Measurements from ENCODE around the gene PVRIG.
"Not testable (repeated sequence)": the region's sequence is repeated elsewhere in the genome, so short reads cannot be mapped to it uniquely, and the experiment has no call there.

Gene PVRIG

GRCh38 chr7:100219801-100220585, at the start of gene PVRIG:
Gene PVRIG (plus strand): TSS chr7:100219949. CDS start chr7:100219971, 22 bp downstream.
- DNase-seq (ENCODE audit: low read depth) = not testable (repeated sequence)

GRCh38 chr7:100170101-100170897, 49.5 kb upstream of the PVRIG start:
- no peak for DNase-seq (ENCODE audit: low read depth)

DNA sequence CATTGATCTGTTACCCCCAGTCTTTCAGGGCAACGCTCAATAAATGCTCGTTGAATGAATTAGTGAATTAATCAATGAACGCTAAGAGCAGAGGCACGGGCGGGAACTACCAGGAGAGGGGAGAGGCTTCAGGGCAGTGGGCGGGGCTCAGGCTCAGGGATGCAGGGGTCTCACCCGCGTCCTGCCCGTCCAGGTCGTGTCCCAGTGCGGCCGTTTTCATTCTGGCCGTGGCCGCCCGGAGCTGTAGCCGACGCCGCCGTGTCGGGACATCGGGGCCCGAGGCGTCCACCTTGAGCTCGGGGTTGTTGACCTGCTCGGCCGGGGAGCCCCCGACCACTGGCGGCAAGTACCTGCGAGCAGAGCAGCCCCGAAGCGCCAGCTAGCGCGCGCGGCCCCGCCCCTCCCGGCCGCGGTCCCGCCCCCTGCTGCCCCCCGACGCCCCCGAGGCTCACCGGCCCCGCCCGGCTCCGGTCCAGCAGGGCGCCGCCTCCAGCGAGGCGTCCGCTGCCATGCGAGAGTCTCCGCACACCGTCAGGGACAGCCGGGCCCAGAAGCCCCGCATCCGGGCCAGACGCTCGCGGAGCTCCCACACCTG, 48.6 kb upstream of the PVRIG start:
- no peak for DNase-seq (ENCODE audit: low read depth)

GRCh38 chr7:100171840-100172239, 47.9 kb upstream of the PVRIG start:
- no peak for DNase-seq (ENCODE audit: low read depth)

DNA sequence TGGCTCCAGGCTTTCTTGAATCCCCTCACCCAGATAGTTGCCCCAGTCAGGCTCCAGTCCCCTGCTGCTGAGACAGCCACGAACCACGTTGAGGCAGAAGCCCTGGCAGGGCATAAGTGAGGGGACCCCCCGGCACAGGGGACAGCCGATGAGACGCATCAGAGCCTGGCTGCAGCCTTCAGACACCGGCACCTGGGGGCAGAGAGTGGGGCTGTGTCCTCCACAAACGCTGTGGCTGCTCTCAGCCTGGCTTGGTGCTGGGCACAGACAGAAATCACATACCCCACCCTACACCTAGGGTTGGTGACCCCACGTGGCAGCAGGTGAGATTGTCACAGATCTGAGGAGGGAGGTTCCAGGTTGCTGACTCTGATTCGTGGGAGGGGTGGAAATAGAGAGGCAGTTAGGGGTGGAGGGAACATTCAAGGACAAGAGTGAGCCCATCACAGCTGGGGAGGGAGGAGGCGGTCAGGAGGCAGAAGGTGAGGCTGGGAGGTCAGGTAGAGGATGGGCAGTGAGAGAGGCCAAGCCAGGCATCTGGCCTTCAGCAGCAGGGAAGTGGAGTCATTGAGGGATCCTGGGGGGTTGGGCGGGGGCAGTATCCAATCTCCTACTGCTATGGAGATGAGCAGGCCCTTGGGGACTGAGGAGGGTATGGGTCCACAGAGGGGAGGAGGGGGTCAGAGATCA, 45.8 kb upstream of the PVRIG start:
- DNase-seq (ENCODE audit: low read depth) = no peak

- DNase-seq (ENCODE audit: low read depth) = no peak
These were observed 45.2 kb upstream of the PVRIG start for GRCh38 chr7:100174582-100174981.

DNA sequence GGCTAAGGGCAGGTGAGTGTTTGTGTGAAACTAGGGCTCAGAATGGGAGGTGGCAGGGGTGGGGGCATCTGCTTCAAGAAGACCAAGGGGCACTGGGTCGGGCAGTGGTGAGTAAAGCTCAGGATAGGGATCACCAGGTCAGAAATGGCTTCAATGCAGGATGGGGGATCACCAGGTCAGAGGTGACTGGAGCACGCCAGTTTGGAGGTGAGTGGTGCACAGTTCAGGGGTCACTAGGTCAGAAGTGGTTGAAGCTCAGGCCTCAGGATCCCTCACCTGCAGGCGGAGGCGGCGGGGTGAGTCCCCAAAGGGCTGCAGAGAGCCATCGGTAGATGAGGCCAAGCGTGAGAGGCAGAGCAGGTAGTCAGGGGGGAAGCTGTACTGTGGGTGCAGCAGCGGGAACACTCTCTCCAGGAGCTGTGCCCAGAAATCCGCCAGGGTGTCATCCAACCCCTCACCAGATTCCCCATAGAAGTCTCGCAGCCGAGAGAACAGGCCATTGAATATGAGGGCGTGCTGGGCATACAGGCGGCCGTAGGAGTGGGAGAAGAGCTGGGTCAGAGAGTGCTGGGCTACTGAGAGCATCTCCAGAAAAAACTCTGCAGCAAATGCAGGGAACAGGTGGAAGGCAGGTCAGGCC, 44.3 kb upstream of the PVRIG start:
- DNase-seq (ENCODE audit: low read depth) = no peak

DNA sequence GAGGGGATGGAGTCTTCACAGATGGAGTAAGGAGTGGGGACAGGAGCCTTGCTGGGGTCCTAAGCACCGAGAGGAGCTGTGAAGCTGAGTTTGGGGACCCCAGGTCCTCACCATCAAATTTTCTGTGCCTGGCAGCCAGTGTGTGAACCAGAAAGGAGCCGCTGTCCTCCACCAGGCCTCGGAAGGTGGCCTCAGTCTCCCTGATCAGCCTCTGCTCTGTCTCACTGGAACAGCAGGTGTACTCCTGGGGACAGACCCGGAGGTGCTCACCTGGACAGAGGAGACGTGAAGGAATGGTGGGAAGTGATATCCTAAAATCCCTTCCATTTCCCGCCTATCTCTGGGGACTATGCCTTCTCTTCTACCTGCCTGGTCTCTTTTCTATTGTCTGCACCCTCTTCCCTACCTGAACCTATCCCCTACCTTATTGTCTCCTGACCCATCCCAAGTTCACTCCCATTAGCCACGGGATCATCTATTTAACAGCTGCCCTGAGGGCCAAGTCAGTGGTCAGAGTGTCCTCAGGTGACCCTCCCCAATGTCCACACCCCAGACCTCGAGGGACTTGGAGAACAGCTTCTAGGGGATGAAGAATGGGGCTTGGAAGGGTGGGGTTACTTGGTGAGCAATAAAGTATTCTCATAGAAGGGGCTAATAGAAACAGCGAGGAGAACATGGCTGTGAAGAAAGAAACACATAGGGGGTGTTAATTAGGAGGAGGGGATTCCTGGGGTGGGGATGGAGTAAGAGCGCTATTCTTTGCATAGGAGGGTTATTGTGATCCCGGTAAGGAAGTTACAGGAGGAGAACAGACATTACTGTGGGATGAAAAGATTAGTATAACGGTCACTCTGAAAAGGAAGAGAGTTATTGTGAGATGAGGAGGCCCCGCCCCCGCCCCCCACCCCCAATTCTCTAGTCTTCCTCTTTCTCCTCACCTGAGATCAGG, 43.4 kb upstream of the PVRIG start:
- DNase-seq (ENCODE audit: low read depth) = no peak

DNA sequence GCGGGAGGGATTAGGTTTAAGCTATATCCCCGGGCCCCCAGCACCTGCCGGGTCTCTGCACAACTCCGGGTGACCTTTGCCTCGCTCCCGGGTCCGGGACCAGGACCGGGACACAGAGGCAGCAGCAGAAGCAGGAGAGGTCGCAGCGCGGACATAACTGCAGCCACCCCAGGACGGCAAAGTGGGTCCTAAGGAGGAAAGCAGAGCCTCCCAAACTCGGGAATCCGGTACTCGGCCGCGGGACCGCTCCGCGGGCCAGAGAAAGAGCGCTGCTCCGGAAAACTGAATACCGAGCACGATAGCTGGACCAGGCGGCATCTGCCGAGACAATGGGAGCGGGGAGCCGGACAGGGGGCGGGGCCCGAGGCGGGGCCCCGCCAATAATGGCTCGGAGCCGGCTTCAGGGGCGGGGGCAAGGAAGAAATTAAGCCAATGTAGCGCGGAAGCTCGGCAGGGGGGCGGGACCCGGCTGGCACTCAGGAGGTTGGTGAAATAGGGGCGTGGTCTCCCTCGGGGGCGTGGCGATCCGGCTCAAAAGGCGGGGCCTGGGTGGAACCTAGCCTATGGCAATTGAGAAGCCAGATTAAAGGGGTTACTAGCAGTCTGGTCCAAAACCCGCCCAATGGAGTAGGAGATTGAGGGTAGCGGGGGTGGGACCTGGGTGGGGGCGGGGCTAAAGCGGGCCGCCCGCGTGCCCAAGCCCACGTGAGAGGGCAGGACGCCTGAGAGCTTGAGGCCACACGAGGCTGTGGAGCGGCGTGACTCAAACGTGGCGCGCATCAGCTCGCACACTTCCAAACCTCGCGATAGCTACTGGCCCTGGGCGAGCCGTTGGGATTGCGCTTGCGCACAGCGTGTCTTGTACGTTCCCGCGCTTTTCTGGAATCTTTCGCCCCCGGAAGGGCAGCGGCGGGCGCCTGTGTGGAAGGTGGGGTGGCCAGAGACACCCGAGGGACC, 42.4 kb upstream of the PVRIG start, which contains the start of the genes GPC2 and STAG3:
GPC2 (minus strand) TSS at position 337 of the 957 bp plus-strand sequence; CDS start at position 155, 182 bp downstream.
STAG3 (plus strand) TSS at position 874 of the 957 bp plus-strand sequence. CDS start 2,639 bp downstream, outside the sequence.
- DNase-seq (ENCODE audit: low read depth) = peak; percentile 92

- DNase-seq (ENCODE audit: low read depth) = not testable (repeated sequence)
These were observed 39.7 kb upstream of the PVRIG start for GRCh38 chr7:100180084-100180483.

GRCh38 chr7:100182616-100183015, 37.1 kb upstream of the PVRIG start:
- DNase-seq (ENCODE audit: low read depth) = not testable (repeated sequence)

GRCh38 chr7:100183090-100183489, 36.7 kb upstream of the PVRIG start:
- DNase-seq (ENCODE audit: low read depth) = not testable (repeated sequence)

GRCh38 chr7:100185726-100186125, 34.0 kb upstream of the PVRIG start:
- no peak for DNase-seq (ENCODE audit: low read depth)

DNA sequence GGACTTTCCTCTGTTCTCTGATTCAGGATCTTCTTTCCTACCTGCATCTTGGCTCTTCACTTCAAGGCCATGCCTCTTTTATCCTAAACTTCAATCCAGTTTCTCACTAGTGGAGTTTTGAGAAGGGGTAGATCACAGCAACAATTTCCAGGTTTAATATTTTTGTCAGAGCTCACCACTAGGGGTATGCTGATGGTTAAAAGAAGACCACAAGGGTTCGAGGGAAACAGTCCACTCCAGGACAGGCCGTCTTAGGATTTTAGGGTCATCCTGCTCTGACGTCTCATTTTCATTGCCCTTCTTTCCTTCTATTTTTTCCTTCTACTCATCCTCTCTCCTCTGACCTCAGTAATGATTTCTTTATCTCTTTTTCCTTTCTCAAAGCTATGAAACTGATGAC, 30.7 kb upstream of the PVRIG start:
- no peak for DNase-seq (ENCODE audit: low read depth)

- DNase-seq (ENCODE audit: low read depth) = peak; percentile 36
These were observed 29.6 kb upstream of the PVRIG start for GRCh38 chr7:100190048-100190711.

DNA sequence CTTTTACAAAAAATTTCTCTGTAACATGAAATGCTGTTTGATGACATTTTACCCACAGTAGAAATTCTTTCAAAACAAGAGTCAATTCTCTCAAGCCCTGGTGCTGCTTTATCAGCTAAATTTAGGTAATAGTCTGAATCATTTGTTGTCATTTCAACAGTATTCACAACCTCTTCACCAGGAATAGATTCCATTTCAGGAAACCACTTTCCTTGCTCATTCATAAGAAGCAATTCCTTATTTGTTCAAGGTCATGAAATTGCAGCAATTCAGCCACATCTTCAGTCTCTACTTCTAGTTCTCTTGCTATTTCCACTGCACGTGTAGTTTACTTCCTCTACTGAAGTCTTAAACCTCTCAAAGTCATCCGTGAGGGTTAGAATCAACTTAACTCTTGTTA, 28.0 kb upstream of the PVRIG start:
- no peak for DNase-seq (ENCODE audit: low read depth)

- not testable (repeated sequence) for DNase-seq (ENCODE audit: low read depth)
These were observed 27.4 kb upstream of the PVRIG start for GRCh38 chr7:100192281-100192862.

DNA sequence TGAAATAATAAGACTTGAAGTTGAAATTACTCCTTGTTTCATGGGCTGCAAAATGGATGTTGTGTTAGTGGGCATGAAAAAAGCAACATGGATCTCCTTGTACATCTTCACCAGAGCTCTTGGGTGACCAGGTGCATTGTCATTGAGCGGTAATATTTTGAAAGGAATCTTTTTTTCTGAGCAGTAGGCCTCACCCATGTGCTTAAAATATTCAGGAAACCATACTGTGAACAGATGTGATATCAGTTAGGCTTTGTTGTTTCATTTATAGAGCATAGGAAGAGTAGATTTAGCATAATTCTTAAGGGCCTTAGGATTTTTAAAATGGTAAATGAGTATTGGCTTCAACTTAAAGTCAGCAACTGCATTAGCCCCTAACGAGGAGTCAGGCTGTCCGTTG, 26.8 kb upstream of the PVRIG start:
- DNase-seq (ENCODE audit: low read depth) = no peak

All from fibroblast of the conjunctiva (primary cell).